Measurements from ENCODE around the gene ACSF2.

- TF ChIP-seq ZNF565 (CRISPR knock-in tag; conservative IDR thresholded peaks at IDR 0.05; ENCODE audit: low read depth) (no peak), ZFP30 (CRISPR knock-in tag; IDR thresholded peaks at IDR 0.05) (no peak), BACH2 (CRISPR knock-in tag; IDR thresholded peaks at IDR 0.05; ENCODE audit: borderline replicate concordance) (no peak)
Observed at GRCh38 chr17:50459756-50460155, 33.7 kb downstream of the ACSF2 start.

All from SK-N-SH treated with all-trans-retinoic acid at 6 μM for 48 hours (cell line).